GM21390 (cell line): ENCODE measurements around the gene PIAS1.
"Not testable (repeated sequence)": the region's sequence is repeated elsewhere in the genome, so short reads cannot be mapped to it uniquely, and the experiment has no call there.

Experiments
- ATAC-seq: cut with Tn5 transposase; IDR thresholded peaks from one replicate; pipeline ENCODE4 v1.9.1; 2021; ENCODE audit not compliant: unreplicated experiment

The PIAS1 gene

DNA sequence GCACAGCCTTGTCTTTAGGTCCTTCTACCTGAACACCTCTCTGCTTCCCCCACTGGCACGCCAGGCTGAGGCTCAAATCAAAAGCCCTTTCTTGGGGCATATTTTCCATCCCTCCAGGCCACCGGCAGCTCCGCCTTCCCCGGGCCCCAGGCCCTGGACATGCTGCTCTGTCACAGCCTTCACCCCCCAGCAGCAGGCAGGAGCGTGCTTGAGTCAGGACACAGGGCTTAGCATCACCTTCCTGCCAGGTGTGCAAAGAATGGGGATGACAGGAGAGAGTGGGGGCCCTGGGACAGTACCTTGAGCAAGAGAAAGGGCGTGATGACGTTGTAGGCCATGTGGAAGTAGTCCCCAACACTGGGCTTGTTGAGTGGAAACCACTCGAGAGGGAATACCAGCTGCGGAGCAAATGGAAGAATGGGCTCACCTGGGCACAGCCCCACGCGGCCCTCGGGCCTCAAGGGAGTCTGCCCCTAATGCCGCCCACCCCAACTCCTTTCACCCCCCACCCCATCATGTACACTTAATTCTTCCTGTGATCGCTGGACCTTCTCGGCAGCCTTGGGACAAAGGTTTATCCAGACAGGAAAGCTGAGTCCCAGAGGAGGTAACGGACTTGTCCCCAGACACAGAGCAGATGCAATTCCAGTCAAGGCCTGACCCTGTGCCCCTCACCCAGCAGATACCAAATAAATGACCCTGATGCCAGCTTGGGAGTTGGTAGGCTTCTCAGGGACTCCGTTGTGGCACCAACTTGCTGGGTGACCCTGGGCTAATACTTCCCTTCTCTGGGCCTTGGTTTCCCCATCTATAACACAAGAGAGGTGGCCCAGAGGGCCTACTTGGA lies 160.1 kb downstream of the PIAS1 start:
- no peak for ATAC-seq

GRCh38 chr15:68214838-68215254 lies 160.7 kb downstream of the PIAS1 start:
- no peak for ATAC-seq

DNA sequence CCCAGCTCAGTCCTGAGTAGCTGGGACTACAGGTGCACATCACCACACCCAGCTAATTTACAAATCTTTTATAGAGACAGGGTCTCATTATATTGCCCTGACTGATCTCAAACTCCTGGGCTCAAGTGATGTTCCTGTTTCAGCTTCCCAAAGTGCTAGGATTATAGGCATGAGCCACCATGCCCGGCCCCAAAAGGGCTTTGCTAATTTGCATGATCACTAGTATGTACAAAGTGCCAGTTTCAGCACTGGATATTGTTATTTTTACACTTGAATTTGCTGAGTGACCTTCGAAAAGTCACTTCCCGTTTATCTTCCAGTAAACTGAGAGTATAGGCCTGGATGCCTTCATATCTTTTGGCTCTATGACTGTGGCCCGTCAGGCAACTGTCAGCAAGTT lies 163.2 kb downstream of the PIAS1 start:
- no peak for ATAC-seq

GRCh38 chr15:68218331-68218730 lies 164.2 kb downstream of the PIAS1 start:
- no peak for ATAC-seq

DNA sequence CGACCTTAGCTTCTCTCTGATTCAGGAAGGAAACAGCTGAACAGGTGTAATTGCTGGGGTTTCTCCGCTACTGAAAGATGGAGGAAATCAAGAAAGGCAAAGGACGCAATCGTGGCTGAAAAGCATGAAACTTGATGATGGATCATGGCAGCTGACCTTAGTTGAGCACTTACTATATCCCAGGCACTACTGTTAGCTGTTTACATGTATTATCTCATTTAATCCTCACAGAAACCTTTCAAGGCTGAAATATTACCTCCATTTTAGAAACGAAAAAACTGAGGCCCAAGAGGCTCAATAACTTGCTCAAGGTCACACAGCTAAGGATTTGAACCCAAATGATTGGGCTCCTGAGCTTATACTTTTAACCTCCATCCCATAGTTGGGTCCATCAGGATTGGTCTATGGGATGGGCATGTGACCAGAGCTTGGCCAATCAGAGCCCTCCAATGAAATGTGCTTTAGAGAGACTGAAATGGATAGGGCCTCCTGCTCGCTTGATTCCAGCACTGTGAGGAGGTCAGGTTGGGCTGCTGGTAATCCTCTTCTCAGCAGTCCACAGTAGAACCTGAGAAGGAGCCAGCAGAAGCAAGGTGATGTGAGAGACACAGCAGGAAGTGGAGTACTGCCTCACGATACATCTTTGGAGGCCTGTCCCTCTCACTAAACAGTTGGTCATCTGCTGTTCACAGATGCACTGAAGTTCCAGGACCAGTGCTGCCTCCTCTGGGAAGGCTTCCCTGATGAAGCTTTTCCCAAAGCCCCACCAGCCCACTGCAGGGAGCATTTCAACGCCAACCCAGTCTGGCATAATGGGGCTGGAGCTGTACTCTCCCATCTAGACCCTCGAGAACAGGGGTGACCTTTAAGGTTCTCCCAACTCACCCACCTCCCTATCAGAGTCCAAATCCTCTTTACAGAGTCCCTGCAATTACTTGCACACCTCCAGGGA lies 165.0 kb downstream of the PIAS1 start:
- ATAC-seq = no peak

GRCh38 chr15:68220489-68220888 lies 166.4 kb downstream of the PIAS1 start:
- no peak for ATAC-seq

DNA sequence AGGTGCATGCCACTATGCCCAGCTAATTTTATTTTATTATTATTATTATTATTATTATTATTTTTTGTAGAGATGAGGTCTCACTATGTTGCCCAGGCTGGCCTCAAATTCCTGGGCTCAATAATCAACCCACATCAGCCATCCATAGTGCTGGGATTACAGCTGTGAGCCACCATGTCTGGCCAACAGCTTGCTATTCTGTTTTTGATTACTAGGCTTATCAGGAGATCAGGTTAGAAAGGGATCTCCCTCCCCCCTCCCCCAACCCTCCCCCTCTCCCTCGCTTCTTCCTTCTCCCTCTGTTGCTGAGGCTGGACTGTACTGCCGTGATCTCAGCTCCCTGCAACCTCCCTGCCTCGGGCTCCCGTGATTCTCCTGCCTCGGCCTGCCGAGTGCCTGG lies 166.9 kb downstream of the PIAS1 start:
- ATAC-seq = no peak

DNA sequence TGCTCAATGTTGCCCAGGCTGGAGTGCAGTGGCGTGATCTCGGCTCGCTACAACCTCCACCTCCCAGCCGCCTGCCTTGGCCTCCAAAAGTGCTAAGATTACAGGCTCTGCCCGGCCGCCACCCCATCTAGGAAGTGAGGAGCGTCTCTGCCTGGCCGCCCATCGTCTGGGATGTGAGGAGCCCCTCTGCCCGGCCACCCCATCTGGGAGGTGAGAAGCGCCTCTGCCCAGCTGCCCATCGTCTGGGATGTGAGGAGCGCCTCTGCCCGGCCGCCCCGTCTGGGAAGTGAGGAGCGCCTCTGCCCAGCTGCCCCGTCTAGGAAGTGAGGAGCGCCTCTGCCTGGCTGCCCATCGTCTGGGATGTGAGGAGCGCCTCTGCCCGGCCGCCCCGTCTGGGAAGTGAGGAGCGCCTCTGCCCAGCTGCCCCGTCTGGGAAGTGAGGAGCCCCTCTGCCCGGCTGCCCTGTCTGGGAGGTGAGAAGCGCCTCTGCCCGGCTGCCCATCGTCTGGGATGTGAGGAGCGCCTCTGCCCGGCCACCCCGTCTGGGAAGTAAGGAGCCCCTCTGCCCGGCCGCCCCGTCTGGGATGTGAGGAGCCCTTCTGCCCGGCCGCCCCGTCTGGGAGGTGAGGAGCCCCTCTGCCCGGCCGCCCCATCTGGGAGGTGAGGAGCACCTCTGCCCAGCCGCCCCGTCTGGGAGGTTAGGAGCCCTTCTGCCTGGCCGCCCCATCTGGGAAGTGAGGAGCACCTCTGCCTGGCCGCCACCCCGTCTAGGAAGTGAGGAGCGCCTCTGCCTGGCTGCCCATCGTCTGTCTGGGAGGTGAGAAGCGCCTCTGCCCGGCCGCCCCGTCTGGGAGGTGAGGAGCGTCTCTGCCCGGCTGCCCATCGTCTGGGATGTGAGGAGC lies 167.7 kb downstream of the PIAS1 start:
- not testable (repeated sequence) for ATAC-seq

DNA sequence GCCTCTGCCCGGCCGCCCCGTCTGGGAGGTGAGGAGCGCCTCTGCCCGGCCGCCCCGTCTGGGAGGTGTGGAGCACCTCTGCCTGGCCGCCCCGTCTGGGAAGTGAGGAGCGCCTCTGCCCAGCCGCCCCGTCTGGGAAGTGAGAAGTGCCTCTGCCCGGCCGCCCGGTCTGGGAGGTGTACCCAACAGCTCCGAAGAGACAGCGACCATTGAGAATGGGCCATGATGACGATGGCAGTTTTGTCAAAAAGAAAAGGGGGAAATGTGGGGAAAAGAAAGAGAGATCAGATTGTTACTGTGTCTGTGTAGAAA lies 168.3 kb downstream of the PIAS1 start:
- not testable (repeated sequence) for ATAC-seq

- ATAC-seq = no peak
Observed at GRCh38 chr15:68223171-68223570, 169.1 kb downstream of the PIAS1 start.

- ATAC-seq = no peak
Observed at GRCh38 chr15:68224108-68224507, 170.0 kb downstream of the PIAS1 start.

GRCh38 chr15:68224546-68225250 lies 170.6 kb downstream of the PIAS1 start:
- ATAC-seq = no peak

DNA sequence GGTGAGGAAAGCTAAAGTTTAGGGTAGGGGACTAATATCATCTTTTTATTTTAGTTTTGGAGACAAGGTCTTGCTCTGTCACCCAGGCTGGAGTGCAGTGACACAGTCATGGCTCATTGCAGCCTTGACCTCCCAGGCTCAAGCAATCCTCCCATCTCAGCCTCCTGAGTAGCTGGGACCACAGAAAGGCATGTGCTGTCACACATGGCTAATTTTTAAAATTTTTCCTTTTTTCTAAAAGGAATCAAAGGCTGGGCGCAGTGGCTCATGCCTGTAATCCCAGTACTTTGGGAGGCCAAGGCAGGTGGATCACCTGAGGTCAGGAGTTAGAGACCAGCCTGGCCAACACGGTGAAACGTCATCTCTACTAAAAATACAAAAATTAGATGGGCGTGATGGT lies 171.3 kb downstream of the PIAS1 start:
- not testable (repeated sequence) for ATAC-seq

GRCh38 chr15:68227643-68228142 lies 173.6 kb downstream of the PIAS1 start:
- ATAC-seq = no peak

- no peak for ATAC-seq
Observed at GRCh38 chr15:68228143-68228970, 174.2 kb downstream of the PIAS1 start.

GRCh38 chr15:68228971-68229385 lies 174.9 kb downstream of the PIAS1 start:
- ATAC-seq = no peak

GRCh38 chr15:68229386-68230156 lies 175.5 kb downstream of the PIAS1 start, which contains the start of gene CLN6:
Gene CLN6, minus strand, starts transcription at chr15:68229728. Its CDS starts 144 bp downstream, at chr15:68229584.
- peak; percentile 68 for ATAC-seq
